ENCODE data around the gene APAF1.

Gene APAF1

DNA sequence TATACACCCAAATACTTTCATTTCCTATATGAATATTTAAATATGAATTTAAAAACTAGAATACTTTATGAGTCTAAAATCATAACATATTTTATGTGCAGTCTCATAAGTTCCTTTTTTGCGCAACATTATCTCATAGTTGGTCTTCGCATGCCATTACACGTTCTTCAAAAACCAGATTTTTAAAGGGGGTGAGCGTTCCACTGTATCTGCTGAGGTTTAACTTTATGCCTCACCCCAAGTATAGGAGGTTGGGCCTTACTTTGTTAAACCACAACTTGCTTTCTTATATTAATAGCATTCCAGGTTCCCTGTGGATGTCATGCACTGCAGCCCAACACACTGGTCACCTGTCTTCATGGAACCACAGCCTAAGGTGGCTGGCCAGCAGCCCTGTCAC, 118.6 kb downstream of the APAF1 start:
- DNase-seq, result no peak

DNA sequence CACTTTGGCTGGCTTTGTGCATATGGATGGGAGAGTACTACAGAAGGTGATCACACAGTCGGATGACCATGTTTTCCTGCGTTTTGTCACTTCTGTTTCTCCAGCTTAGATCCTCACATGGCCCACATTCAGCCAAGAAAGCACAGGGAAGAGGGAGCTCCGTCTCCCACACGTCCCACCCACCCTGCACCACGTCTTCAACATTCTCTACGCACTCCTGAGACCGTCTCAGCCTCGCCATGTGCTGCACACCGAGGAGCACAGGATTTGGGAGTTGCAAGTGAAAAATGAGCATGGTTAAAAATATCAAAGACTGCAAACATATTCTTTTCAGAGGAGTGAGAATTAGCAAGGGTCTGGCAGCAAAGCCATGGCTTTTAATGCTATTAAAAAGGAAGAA, 122.2 kb downstream of the APAF1 start:
- DNase-seq, result no peak

GRCh38 chr12:98769068-98769467, 124.0 kb downstream of the APAF1 start:
- DNase-seq, result no peak

GRCh38 chr12:98770230-98770629, 125.1 kb downstream of the APAF1 start:
- no peak for DNase-seq

DNA sequence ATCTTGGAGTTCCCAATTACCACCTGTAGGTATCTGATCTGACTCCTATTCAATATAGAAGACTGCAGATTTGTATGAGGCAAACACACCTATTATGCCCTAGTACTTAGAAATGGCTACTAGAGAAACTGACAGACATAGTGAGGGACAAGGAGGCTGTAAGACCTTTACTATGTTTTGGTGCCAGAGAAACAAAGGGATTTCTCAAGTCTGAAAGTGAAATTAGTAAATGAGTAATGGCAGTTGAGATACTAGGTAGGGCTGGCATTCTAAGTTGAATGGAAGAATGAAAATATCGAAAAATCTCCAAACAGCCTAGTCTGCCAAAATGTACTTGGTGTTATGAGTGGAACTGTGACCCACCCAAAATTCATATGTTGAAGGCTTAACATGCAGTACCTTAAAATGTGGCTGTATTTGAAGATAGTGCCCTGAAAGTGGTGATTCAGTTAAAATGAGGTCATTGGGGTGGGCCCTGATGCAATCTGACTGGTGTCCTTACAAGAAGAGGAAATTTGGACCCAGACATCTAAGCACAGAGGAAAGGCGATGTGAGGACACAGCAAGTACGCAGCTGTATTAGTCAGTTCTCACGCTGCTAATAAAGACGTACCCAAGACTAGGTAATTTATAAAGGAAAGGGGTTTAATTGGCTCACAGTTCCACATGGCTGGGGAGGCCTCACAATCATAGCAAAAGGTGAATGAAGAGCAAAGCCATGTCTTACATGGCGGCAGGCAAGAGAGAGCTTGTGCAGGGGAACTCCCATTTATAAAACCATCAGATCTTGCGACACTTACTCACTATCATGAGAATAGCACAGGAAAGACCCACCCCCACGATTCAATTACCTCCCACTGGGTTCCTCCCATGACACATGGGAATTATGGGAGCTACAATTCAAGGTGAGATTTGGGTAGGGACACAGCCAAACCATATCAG, 127.0 kb downstream of the APAF1 start:
- no peak for DNase-seq

- no peak for DNase-seq
Measured at GRCh38 chr12:98772818-98773217, 127.7 kb downstream of the APAF1 start.

DNA sequence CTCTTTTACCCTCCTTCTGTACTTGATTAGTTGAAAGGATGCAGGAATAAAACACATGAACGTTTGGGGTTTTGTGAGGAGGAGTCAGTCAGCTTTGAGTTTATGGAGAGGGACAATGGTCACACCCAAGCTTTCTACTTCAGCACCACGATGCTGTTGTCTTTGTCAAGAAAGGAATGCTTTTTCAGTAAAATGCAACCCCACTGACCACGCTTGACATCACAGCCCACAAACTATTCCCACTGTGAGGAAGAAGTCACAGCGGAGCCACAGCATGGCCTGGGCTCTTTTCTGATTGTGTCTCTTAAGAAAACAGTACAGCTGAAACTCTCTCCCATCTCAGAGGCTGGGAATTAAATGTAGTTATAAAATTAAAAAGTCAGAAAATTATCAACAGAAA, 135.2 kb downstream of the APAF1 start:
- no peak for DNase-seq

- no peak for DNase-seq
Measured at GRCh38 chr12:98783420-98783819, 138.3 kb downstream of the APAF1 start.

All from stimulated activated CD4-positive, alpha-beta T cell treated with anti-CD3 and anti-CD28 coated beads, Interleukin-4, amount 100 ng/mL, for 24 hours (primary cell).